ENCODE measurements around the gene TSPYL1.

DNA sequence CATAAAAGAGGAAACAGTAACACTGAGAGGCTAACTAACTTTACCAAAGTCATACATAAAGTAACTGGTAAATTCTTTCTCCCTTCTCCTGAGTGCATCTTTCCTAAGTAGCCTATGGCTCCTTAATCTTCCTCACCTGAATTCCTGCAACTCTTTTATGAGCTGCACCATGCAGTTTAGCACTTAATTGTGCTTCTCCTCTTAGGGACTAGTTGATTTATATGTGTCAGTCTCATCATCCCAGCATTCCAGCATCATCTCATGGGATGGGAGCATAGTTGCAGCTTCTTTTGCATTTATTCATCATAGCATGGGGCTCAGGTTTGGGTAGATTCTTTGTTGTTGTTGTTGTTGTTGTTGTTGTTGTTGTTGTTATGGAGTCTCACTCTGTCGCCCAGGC is 3.5 kb upstream of the TSPYL1 start:
- TF ChIP-seq, protein P1, sequence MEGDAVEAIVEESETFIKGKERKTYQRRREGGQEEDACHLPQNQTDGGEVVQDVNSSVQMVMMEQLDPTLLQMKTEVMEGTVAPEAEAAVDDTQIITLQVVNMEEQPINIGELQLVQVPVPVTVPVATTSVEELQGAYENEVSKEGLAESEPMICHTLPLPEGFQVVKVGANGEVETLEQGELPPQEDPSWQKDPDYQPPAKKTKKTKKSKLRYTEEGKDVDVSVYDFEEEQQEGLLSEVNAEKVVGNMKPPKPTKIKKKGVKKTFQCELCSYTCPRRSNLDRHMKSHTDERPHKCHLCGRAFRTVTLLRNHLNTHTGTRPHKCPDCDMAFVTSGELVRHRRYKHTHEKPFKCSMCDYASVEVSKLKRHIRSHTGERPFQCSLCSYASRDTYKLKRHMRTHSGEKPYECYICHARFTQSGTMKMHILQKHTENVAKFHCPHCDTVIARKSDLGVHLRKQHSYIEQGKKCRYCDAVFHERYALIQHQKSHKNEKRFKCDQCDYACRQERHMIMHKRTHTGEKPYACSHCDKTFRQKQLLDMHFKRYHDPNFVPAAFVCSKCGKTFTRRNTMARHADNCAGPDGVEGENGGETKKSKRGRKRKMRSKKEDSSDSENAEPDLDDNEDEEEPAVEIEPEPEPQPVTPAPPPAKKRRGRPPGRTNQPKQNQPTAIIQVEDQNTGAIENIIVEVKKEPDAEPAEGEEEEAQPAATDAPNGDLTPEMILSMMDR (IDR thresholded peaks at IDR 0.05; ENCODE audit: poor library complexity, severe bottlenecking): no peak
- TF ChIP-seq EZH2 (IDR thresholded peaks at IDR 0.05; ENCODE audit: borderline replicate concordance, insufficient read depth, low read length, poor library complexity, severe bottlenecking): no peak
- no peak for TF ChIP-seq REST (IDR thresholded peaks at IDR 0.05; ENCODE audit: borderline replicate concordance)
- no peak for TF ChIP-seq POLR2AphosphoS5 (IDR thresholded peaks at IDR 0.05)
- no peak for TF ChIP-seq EP300 (conservative IDR thresholded peaks at IDR 0.05; ENCODE audit: poor library complexity, severe bottlenecking)
